ENCODE results near the gene ESPL1. TPM values are rescaled to one million over a fixed set of nuclear protein-coding genes. Genes with fewer than 3 reads are reported as not detected.

The ESPL1 gene
- total and polyA plus RNA-seq, 2 of the 8 experiments (the other 6 are each of a cell fraction or from before 2014, with no cell fraction given): 31.8 to 52.7 TPM

DNA sequence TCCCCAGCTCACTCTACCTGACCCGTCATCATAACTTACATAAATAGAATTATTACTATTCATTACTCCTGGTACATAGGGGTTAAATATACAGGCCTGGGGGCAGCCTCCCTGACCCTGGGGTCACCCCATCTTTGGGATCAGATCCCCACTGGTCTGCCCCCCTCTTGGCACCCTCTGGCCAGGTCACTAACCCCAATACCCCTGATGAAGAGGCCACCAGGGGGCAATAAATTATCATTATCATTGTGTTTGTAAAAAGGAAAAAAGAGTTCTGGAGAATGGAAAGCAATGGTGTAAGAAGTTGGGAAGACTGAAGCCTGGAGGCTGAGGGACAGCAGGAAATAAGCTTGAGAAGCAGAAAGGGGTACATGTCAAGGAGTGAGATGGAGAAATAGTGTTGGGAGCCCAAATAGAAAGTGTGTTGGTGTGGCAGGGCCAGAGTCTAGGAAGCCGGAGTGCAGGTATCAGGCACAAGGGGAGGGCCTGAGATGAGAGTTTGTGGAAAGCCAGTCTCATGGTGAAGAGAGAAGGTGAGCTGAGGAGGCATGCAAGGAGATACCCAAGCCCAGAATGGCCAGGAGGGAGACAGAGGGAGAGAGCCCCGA is 59.4 kb downstream of the ESPL1 start:
- 77% methylated on average over 3 of the region's 3 CpGs; no CpG with 5 or more reads in 1 of the 2 experiments for WGBS, 2 experiments (ENCODE audit: extremely low coverage in 1 of 2, insufficient coverage in 1 of 2, insufficient read length in 1 of 2, insufficient replicate concordance in 2 of 2, low coverage in 1 of 2, low lambda C conversion rate in 2 of 2, missing lambda C conversion rate in 1 of 2)
- POLR2A ChIA-PET (ENCODE audit: partially characterized antibody): interaction anchor here (0.6 to 8.0 kb wide), 15 partner anchors 9 to 181 kb away, joined by 3 to 51 read pairs (median 4); partner anchors contain the start of genes MAP3K12, MYG1, NPFF and PFDN5

More for the DNA sequence above, 59.4 kb downstream of the ESPL1 start:
- peaks cover 0 to 17% (median 9%) of the 10 kb centered on the region in 4 experiments; a peak in 6 of 7 replicates for H3K4me1 ChIP-seq (replicated peaks in 1 of 4; ENCODE audit: control insufficient read depth in 3 of 4, insufficient read depth in 4 of 4, low read length in 3 of 4)
- H3K79me2 ChIP-seq (ENCODE audit: control insufficient read depth in 1 of 2, insufficient read depth in 2 of 2, low read length in 2 of 2): no peaks in the 10 kb centered on the region
- no peak overlapping the region for H4K5ac ChIP-seq (ENCODE audit: insufficient read length, low read depth, low read length)
- H2BK5ac ChIP-seq (ENCODE audit: low read depth, low read length): no peak overlapping the region
- no peak overlapping the region for H3K4me3 ChIP-seq (ENCODE audit: extremely low read depth in 1 of 4, insufficient read depth in 2 of 4, low read depth in 3 of 4, low read length in 4 of 4)
- no peaks in the 10 kb centered on the region for H3K79me1 ChIP-seq (ENCODE audit: low read depth, low read length)
- peak overlapping the region; percentile 95; the same call in 1 of the 2 replicates for H2BK15ac ChIP-seq (ENCODE audit: low read length)
- H2BK12ac ChIP-seq (ENCODE audit: low read depth, low read length): no peak overlapping the region
- no peak overlapping the region for H4K91ac ChIP-seq (replicated peaks; ENCODE audit: insufficient read length, low read length)
- CTCF ChIA-PET (ENCODE audit: partially characterized antibody): interaction anchor here (0.7 to 21.2 kb wide), 31 partner anchors 8 to 191 kb away, joined by 3 to 381 read pairs (median 4); partner anchors contain the start of genes MYG1 and SP7
- H3K4me2 ChIP-seq (ENCODE audit: insufficient read depth in 1 of 2, low read depth in 2 of 2, low read length in 2 of 2): peak overlapping the region; percentile 22 to 40; a peak in 1 of 4 replicates
- no peaks in the 10 kb centered on the region for H3K36me3 ChIP-seq (ENCODE audit: control insufficient read depth in 2 of 4, insufficient read depth in 4 of 4, low read length in 3 of 4)
- H2BK120ac ChIP-seq (replicated peaks; ENCODE audit: low read depth, low read length): no peak overlapping the region
- H3K56ac ChIP-seq (replicated peaks; ENCODE audit: insufficient read length, low read depth, low read length): no peak overlapping the region
- DNase-seq (ENCODE audit: low read depth in 1 of 2, low spot score in 2 of 2) (no peak), FAIRE-seq (no peak)
- H3K27ac ChIP-seq (ENCODE audit: low read depth, low read length): no peak overlapping the region
- no peak overlapping the region for H3K23ac ChIP-seq (ENCODE audit: insufficient read length)
- no peak for TF ChIP-seq GTF2F1 (IDR thresholded peaks at IDR 0.05; ENCODE audit: borderline replicate concordance, low read depth, low read length)
- TF ChIP-seq RAD21 (IDR thresholded peaks at IDR 0.05 in 1 of 2, conservative IDR thresholded peaks at IDR 0.05 in 1 of 2; ENCODE audit: low read depth in 2 of 2, low read length in 2 of 2): peak in 1 of 2 experiments; percentile 15; a peak in 1 of 4 replicates
- TF ChIP-seq HDAC6 (IDR thresholded peaks at IDR 0.05; ENCODE audit: low read depth, low read length): no peak
- H4K20me1 ChIP-seq (replicated peaks in 1 of 2; ENCODE audit: control insufficient read depth in 1 of 2, insufficient read depth in 2 of 2, low read length in 2 of 2): peaks cover 0 to 2% of the 10 kb centered on the region in 2 experiments
- H2AK5ac ChIP-seq (ENCODE audit: low read depth, low read length): no peak overlapping the region
- peaks cover 13 to 56% (median 48%) of the 10 kb centered on the region in 4 experiments for H3K27me3 ChIP-seq (replicated peaks in 1 of 4; ENCODE audit: control insufficient read depth in 3 of 4, extremely low read depth in 1 of 4, insufficient read depth in 3 of 4, low read length in 3 of 4)
- H2BK20ac ChIP-seq (ENCODE audit: low read length): no peak overlapping the region
- H3K9ac ChIP-seq (replicated peaks in 1 of 4; ENCODE audit: extremely low read depth in 1 of 4, low read depth in 3 of 4, low read length in 3 of 4): no peak overlapping the region
- peaks cover 4% of the 10 kb centered on the region; the same call in 1 of the 2 replicates for H3K23me2 ChIP-seq (ENCODE audit: low read depth, low read length)
- no peak overlapping the region; the same call in 1 of the 2 replicates for H3K18ac ChIP-seq (ENCODE audit: extremely low read depth, low read length)
- H3K9me3 ChIP-seq (ENCODE audit: insufficient read depth in 2 of 2, low read depth in 1 of 2, low read length in 1 of 2): no peaks in the 10 kb centered on the region
- no peak overlapping the region for H3K4ac ChIP-seq (replicated peaks; ENCODE audit: insufficient read length, low read depth, low read length)
- H3K14ac ChIP-seq (ENCODE audit: insufficient read length): no peak overlapping the region
- no peak overlapping the region for H4K8ac ChIP-seq (ENCODE audit: extremely low read depth, insufficient read depth, low read length)
- no peak overlapping the region for H2AFZ ChIP-seq (ENCODE audit: low read length)
